Heart right ventricle (tissue), 16 donors: ENCODE measurements around the gene CD3E. TPM values are rescaled to one million over a fixed set of nuclear protein-coding genes. Genes with fewer than 3 reads are reported as not detected.

Experiments
- ATAC-seq, 8 donors: fragments of 200-7000 bp; cut with Tn5 transposase; one replicate each; pipeline ENCODE4 v1.9.1; 2020; ENCODE audit warnings: mild to moderate bottlenecking in 8 of 8, moderate library complexity in 8 of 8, moderate number of reproducible peaks in 1 of 8
- DNase-seq, 2 donors: peaks; one replicate each; pipeline ENCODE4 v3.0.0-alpha.2; 2020
- H3K27ac ChIP-seq, 10 donors: fragments of 200-600 bp; sonication (generic) in 2 of 10; one replicate each; pipeline versions ENCODE4 v1.5.0 to v1.8.0; 2020 to 2022; ENCODE audit warnings: mild to moderate bottlenecking in 3 of 10
- H3K27me3 ChIP-seq, 7 donors: fragments of 200-600 bp; one replicate each; pipeline ENCODE4 v1.8.0; 2021 to 2022; ENCODE audit warnings: mild to moderate bottlenecking in 2 of 7
- H3K36me3 ChIP-seq, 9 donors: fragments of 200-600 bp; sonication (generic) in 1 of 9; one replicate each; pipeline versions ENCODE4 v1.5.0 to v1.8.0; 2020 to 2022; ENCODE audit warnings: mild to moderate bottlenecking in 2 of 9
- H3K4me1 ChIP-seq, 9 donors: fragments of 200-600 bp; sonication (generic) in 1 of 9; one replicate each; pipeline versions ENCODE4 v1.5.0 to v1.8.0; 2020 to 2022; ENCODE audit warnings: mild to moderate bottlenecking in 4 of 9
- H3K4me3 ChIP-seq, 10 donors: fragments of 200-600 bp; sonication (generic) in 2 of 10; one replicate each; pipeline versions ENCODE4 v1.5.0 to v1.8.0; 2020 to 2022; ENCODE audit warnings: mild to moderate bottlenecking in 7 of 10, moderate library complexity in 2 of 10
- H3K9me3 ChIP-seq, 11 donors: fragments of 200-600 bp in 10 of 11; sonication (generic) in 2 of 11; one replicate each; pipeline versions ENCODE4 v1.5.0 to v1.8.0; 2013 to 2022; ENCODE audit warnings: mild to moderate bottlenecking in 2 of 11, control low read depth in 1 of 11, moderate library complexity in 1 of 11
- WGBS, 2 donors: extraction: QIAGEN DNeasy Blood & Tissue Kit; methylation state at CpG; one replicate each; pipeline ENCODE4 v1.1.7; 2013; ENCODE audit warnings: inconsistent platforms in 1 of 2; 5-methylcytosine and 5-hydroxymethylcytosine counted together
- intact Hi-C, 10 donors: fragments of 100-400 bp; cut with DNase I; formaldehyde crosslinking; loops; one replicate each; pipeline versions ENCODE4 v1.11.1 to v1.14.2; 2022
- polyA plus RNA-seq, 2 donors: library from polyadenylated mRNA; stranded (reverse); fragments of 200-250 nt; gene quantifications; one replicate each; pipeline ENCODE4 v1.2.3, GENCODE V29; 2013
- total RNA-seq, 10 donors: library from RNA; stranded (reverse); fragmentation: NEBNext Ultra II Directional in 3 of 10; extraction: Animal tissue kit (Norgen Biotek cat#: 25700) in 3 of 10; gene quantifications; one replicate each; pipeline versions ENCODE4 v1.2.1 to v1.2.4, GENCODE V29; 2021 to 2023
- TF ChIP-seq, protein P1 (sequence below), 9 donors: fragments of 200-600 bp; sonication (generic) in 2 of 9; IDR thresholded peaks; one replicate each; pipeline versions ENCODE4 v1.5.0 to v1.8.0; 2021 to 2022; ENCODE audit warnings: antibody characterized with exemption in 9 of 9, mild to moderate bottlenecking in 5 of 9, moderate library complexity in 1 of 9
- donor health status: Arrhythmogenic right ventricular cardiomyopathy.
- donor health status: ischemic (EF 13 %, LVEDD 7.1; RV severe dilation, severe dysfunction).
- donor health status: healthy with polysubstance abuse.
- donor health status: DM: no; HTN: yes; CAD: no.
- donor health status: DM: no; HTN: no; CAD: no.
- donor health status: ischemic (EF 25% LVEDD 6.9; RV normal size, moderate dysfunction).
- donor health status: ischemic (EF 25% LVEDD 5.7; RV mildly dilated, moderate dysfunction).
- donor health status: healthy.
- donor health status: DM: yes; HTN: yes; CAD: no.
- donor health status: Ischemic cardiomyopathy.
- donor health status: ischemic (EF 35%, LVEDD 5.7; RV mildly dilated, moderate dysfunction).
- donor health status: nonischemic (EF 11% LVEDD 7.7; RV severe dilation, severe dysfunction).
- donor health status: DM: yes; HTN: yes; CAD: no.
- donor health status: PGD.
- donor health status: ischemic (EF 29% LVEDD 5.4; RV normal size, mild dysfunction).
- donor health status: nonischemic (EF 23%, LVEDD 6.1; RV moderate dilation, normal function).

Gene CD3E
- total and polyA plus RNA-seq, 12 donors = 0.17 to 12.2 (median 0.59) TPM; not detected in 2

- Histone ChIP-seq H3K4me1 (no peaks in the 10 kb centered on the region), H3K27me3 (peaks cover 0 to 6% (median 0%) of the 10 kb centered on the region in 7 donors), H3K9me3 (no peaks in the 10 kb centered on the region), H3K36me3 (no peaks in the 10 kb centered on the region), H3K27ac (no peak overlapping the region), H3K4me3 (no peak overlapping the region)
- WGBS, 2 donors = 89% methylated on average over 2 of the region's 2 CpGs
- DNase-seq (no peak), ATAC-seq (no peak)
- intact Hi-C loops = loop anchor here in 7 of 10 donors (5.0 to 10.0 kb wide), 5 partner anchors 58 to 191 kb away; partner anchors contain the start of gene UBE4A (in 1 of the 7)
- TF ChIP-seq, protein P1, sequence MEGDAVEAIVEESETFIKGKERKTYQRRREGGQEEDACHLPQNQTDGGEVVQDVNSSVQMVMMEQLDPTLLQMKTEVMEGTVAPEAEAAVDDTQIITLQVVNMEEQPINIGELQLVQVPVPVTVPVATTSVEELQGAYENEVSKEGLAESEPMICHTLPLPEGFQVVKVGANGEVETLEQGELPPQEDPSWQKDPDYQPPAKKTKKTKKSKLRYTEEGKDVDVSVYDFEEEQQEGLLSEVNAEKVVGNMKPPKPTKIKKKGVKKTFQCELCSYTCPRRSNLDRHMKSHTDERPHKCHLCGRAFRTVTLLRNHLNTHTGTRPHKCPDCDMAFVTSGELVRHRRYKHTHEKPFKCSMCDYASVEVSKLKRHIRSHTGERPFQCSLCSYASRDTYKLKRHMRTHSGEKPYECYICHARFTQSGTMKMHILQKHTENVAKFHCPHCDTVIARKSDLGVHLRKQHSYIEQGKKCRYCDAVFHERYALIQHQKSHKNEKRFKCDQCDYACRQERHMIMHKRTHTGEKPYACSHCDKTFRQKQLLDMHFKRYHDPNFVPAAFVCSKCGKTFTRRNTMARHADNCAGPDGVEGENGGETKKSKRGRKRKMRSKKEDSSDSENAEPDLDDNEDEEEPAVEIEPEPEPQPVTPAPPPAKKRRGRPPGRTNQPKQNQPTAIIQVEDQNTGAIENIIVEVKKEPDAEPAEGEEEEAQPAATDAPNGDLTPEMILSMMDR (IDR thresholded peaks at IDR 0.05) = no peak
Measured at GRCh38 chr11:118294053-118294452, 10.5 kb upstream of the CD3E start.

DNA sequence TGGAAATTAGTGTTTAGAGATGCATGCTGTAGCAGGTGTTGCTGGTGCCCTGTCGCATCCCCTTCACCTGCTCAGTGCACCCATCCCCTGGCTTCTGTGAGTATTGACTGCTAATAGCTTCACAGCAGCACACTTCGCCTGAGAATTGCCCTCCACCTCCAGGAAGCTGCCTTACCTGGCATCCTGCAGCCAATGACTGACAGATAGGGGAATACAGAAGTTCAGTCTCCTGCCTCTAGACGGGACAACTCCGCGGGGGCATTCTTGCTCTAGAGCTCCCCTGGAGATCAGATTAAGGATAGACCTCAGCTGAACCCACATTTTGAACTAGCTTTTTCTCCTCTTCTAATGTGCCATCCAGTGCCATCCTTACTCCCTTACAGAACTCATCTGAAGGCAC is 9.3 kb upstream of the CD3E start:
- intact Hi-C loops = loop anchor here in 6 of 10 donors (5.0 to 10.0 kb wide), 5 partner anchors 52 to 192 kb away; partner anchors contain the start of gene UBE4A (in 1 of the 6)
- no peak for ATAC-seq
- H3K27me3 ChIP-seq = peaks cover 0 to 6% (median 0%) of the 10 kb centered on the region in 7 donors
- TF ChIP-seq, protein P1 (IDR thresholded peaks at IDR 0.05) = no peak
- no peaks in the 10 kb centered on the region for H3K9me3 ChIP-seq
- no peaks in the 10 kb centered on the region for H3K4me1 ChIP-seq
- no peak overlapping the region for H3K27ac ChIP-seq
- no peak for DNase-seq
- H3K4me3 ChIP-seq = no peak overlapping the region
- 54 to 68% methylated on average over 5 of the region's 5 CpGs for WGBS, 2 donors
- no peaks in the 10 kb centered on the region for H3K36me3 ChIP-seq

GRCh38 chr11:118295815-118296454 is 8.6 kb upstream of the CD3E start:
- intact Hi-C loops = loop anchor here in 6 of 10 donors (5.0 to 10.0 kb wide), 5 partner anchors 51 to 191 kb away; partner anchors contain the start of gene UBE4A (in 1 of the 6)
- 54 to 74% methylated on average over 3 of the region's 3 CpGs for WGBS, 2 donors
- Histone ChIP-seq H3K4me1 (no peaks in the 10 kb centered on the region), H3K27ac (no peak overlapping the region), H3K36me3 (no peaks in the 10 kb centered on the region), H3K9me3 (no peaks in the 10 kb centered on the region), H3K27me3 (peaks cover 0 to 6% (median 0%) of the 10 kb centered on the region in 7 donors), H3K4me3 (no peak overlapping the region)
- no peak for DNase-seq
- ATAC-seq = peak in 1 of 8 donors; percentile 29
- TF ChIP-seq, protein P1 (IDR thresholded peaks at IDR 0.05) = peak in 8 of 9 donors; percentile 10 to 68 (median 59)

DNA sequence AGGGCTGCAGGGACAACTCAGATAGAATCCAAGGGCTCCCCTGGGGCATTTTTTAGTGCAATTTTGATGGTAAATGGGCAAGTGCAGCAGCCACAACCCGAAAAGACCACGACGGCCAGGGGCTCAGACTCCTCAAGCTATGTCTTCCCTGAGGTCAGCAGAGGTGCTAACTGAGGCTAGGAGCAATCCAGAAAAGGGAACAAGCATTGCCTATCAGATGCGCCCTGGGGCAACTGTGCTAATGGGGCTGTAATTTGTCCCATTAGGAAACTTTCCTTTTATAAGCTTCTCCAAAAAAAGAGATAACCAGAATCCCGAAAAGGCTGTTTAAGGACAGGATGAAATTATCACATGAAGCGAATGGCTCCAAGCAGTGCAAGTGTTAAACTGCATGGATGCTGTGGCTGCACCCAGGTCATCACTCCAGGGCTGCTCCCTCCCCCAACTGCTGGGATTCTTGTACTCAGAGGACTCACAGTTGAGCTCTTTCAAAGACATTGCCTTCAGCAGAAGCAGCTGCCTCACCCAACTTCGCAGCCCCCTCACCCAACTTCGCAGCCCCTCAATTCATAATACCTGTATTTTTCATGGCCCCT is 2.8 kb upstream of the CD3E start:
- no peak overlapping the region for H3K27ac ChIP-seq
- H3K27me3 ChIP-seq = peaks cover 0 to 25% (median 9%) of the 10 kb centered on the region in 7 donors
- no peaks in the 10 kb centered on the region for H3K9me3 ChIP-seq
- no peaks in the 10 kb centered on the region for H3K36me3 ChIP-seq
- no peak overlapping the region for H3K4me3 ChIP-seq
- intact Hi-C loops = loop anchor here in 2 of 10 donors (5.0 to 10.0 kb wide), 3 partner anchors 46 to 183 kb away; no protein-coding TSS in a partner anchor
- ATAC-seq = no peak
- TF ChIP-seq, protein P1 (IDR thresholded peaks at IDR 0.05) = no peak
- 61 to 72% methylated on average over 8 of the region's 8 CpGs for WGBS, 2 donors
- no peak for DNase-seq
- no peaks in the 10 kb centered on the region for H3K4me1 ChIP-seq
